HL-60 (cell line): ENCODE data around the gene ZSCAN5A.
"Not testable (repeated sequence)": the region's sequence is repeated elsewhere in the genome, so short reads cannot be mapped to it uniquely, and the experiment has no call there.

ENCODE experiments used
- DNase-seq, 2 experiments: peaks; one replicate each; pipeline ENCODE4 v3.0.0-alpha.2; 2010 to 2020; ENCODE audit warnings: low read depth in 1 of 2, low spot score in 1 of 2
- H3K27ac ChIP-seq: fragments of 250-450 bp; sonication (Bioruptor Pico); replicated peaks from 2 replicates; pipeline ENCODE4 v1.5.1; 2020; ENCODE audit warnings: mild to moderate bottlenecking, moderate library complexity
- H3K27me3 ChIP-seq: fragments of 250-450 bp; sonication (Bioruptor Pico); 2 replicates; pipeline ENCODE4 v1.5.1; 2021; ENCODE audit warnings: mild to moderate bottlenecking, moderate library complexity; ENCODE audit not compliant: insufficient read depth, poor library complexity, severe bottlenecking
- H3K4me3 ChIP-seq: replicated peaks from 2 replicates; pipeline ENCODE4 v1.5.1; 2011; ENCODE audit warnings: mild to moderate bottlenecking, control low read depth, low read length; ENCODE audit not compliant: insufficient read depth
- CTCF ChIP-seq: IDR thresholded peaks from one replicate; pipeline ENCODE4 v1.5.1; 2011; ENCODE audit warnings: low read length, control low read depth, inconsistent platforms; ENCODE audit not compliant: insufficient read depth
- GABPA ChIP-seq: IDR thresholded peaks from 2 replicates; pipeline ENCODE4 v1.6.1; 2012; ENCODE audit warnings: low read depth
- POLR2AphosphoS5 ChIP-seq: IDR thresholded peaks from 2 replicates; pipeline ENCODE4 v1.6.1; 2012; ENCODE audit warnings: low read depth
- REST ChIP-seq: IDR thresholded peaks from 2 replicates; pipeline ENCODE4 v1.6.1; 2012; ENCODE audit warnings: low read depth; ENCODE audit not compliant: insufficient replicate concordance
- SPI1 ChIP-seq: IDR thresholded peaks from 2 replicates; pipeline ENCODE4 v1.6.1; 2012; ENCODE audit warnings: low read depth, mild to moderate bottlenecking, borderline replicate concordance

The ZSCAN5A gene

GRCh38 chr19:56207581-56207980 is 107.1 kb downstream of the ZSCAN5A start:
- not testable (repeated sequence) for H3K27me3 ChIP-seq, H3K27ac ChIP-seq, DNase-seq, H3K4me3 ChIP-seq

- no peak within 1 kb of the TSS for H3K27ac ChIP-seq
- TF ChIP-seq CTCF (no peak), REST (no peak)
- DNase-seq, result no peak
- no peaks in the 10 kb centered on the region for H3K27me3 ChIP-seq
- no peak within 1 kb of the TSS for H3K4me3 ChIP-seq
These were observed 112.7 kb downstream of the ZSCAN5A start, which contains the start of gene ZSCAN5C for GRCh38 chr19:56201973-56202372. TSS of gene ZSCAN5C (plus strand) at chr19:56202273. CDS start at chr19:56205914, 3,641 bp downstream.

- TF ChIP-seq POLR2AphosphoS5 (no peak), SPI1 (no peak), GABPA (no peak), REST (no peak), CTCF (no peak)
- no peak for DNase-seq
- no peak overlapping the region for H3K27ac ChIP-seq
- H3K27me3 ChIP-seq, result no peaks in the 10 kb centered on the region
- no peak overlapping the region for H3K4me3 ChIP-seq
These were observed 115.0 kb downstream of the ZSCAN5A start for GRCh38 chr19:56199687-56200086.

GRCh38 chr19:56197646-56198045 is 117.0 kb downstream of the ZSCAN5A start, which contains the start of gene ZSCAN5B:
TSS of gene ZSCAN5B (minus strand) at chr19:56197783. CDS start at chr19:56193052, 4,731 bp downstream.
- H3K27me3 ChIP-seq, H3K27ac ChIP-seq, DNase-seq, H3K4me3 ChIP-seq: not testable (repeated sequence)

GRCh38 chr19:56193981-56194640 is 120.5 kb downstream of the ZSCAN5A start:
- TF ChIP-seq POLR2AphosphoS5 (no peak), SPI1 (no peak), GABPA (no peak), REST (no peak), CTCF (no peak)
- Histone ChIP-seq H3K27ac (no peak overlapping the region), H3K4me3 (no peak overlapping the region), H3K27me3 (no peaks in the 10 kb centered on the region)
- no peak for DNase-seq
